Measurements from ENCODE around the gene ACTL9. TPM values are rescaled to one million over a fixed set of nuclear protein-coding genes. Genes with fewer than 3 reads are reported as not detected.

The ACTL9 gene
- total and polyA plus RNA-seq, 2 donors from 2014 or later, result not detected

DNA sequence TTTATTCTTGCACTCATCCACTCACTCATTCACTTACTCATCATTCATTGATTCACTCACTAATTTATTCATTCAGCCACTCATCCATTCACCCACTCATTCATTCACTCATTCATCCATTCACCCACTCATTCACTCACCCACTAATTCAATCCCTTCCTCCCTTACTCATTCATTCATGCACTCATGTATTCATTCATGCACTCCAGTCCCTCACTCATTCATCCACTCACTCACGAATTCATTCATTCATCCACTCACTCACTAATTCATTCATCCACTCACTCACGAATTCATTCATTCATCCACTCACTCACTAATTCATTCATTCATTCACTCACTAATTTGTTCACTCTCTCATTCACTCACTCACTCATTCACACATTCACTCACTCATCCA, 16.1 kb downstream of the ACTL9 start:
- intact Hi-C loops (cut with DNase I), result no loop called here
- FAIRE-seq (no peak), DNase-seq (no peak)
- Histone ChIP-seq H3K27me3 (ENCODE audit: control insufficient read depth, insufficient read depth, low read length) (no peaks in the 10 kb centered on the region), H3K9ac (ENCODE audit: low read length in 3 of 3) (no peak overlapping the region), H3K4me3 (ENCODE audit: low read length in 3 of 3) (no peak overlapping the region), H3K36me3 (ENCODE audit: control insufficient read depth in 2 of 3, insufficient read depth in 3 of 3, low read length in 3 of 3) (no peaks in the 10 kb centered on the region), H3K4me1 (ENCODE audit: control insufficient read depth in 2 of 3, insufficient read depth in 2 of 3, low read depth in 1 of 3, low read length in 3 of 3) (no peaks in the 10 kb centered on the region), H3K27ac (ENCODE audit: low read depth in 2 of 2, low read length in 2 of 2) (no peak overlapping the region), H3K9me3 (ENCODE audit: control insufficient read depth in 2 of 3, insufficient read depth in 1 of 3, low read length in 3 of 3) (peaks cover 0 to 5% (median 0%) of the 10 kb centered on the region in 3 donors)
- TF ChIP-seq, protein P1, sequence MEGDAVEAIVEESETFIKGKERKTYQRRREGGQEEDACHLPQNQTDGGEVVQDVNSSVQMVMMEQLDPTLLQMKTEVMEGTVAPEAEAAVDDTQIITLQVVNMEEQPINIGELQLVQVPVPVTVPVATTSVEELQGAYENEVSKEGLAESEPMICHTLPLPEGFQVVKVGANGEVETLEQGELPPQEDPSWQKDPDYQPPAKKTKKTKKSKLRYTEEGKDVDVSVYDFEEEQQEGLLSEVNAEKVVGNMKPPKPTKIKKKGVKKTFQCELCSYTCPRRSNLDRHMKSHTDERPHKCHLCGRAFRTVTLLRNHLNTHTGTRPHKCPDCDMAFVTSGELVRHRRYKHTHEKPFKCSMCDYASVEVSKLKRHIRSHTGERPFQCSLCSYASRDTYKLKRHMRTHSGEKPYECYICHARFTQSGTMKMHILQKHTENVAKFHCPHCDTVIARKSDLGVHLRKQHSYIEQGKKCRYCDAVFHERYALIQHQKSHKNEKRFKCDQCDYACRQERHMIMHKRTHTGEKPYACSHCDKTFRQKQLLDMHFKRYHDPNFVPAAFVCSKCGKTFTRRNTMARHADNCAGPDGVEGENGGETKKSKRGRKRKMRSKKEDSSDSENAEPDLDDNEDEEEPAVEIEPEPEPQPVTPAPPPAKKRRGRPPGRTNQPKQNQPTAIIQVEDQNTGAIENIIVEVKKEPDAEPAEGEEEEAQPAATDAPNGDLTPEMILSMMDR (IDR thresholded peaks at IDR 0.05; ENCODE audit: borderline replicate concordance, extremely low read depth, insufficient read depth), result no peak

DNA sequence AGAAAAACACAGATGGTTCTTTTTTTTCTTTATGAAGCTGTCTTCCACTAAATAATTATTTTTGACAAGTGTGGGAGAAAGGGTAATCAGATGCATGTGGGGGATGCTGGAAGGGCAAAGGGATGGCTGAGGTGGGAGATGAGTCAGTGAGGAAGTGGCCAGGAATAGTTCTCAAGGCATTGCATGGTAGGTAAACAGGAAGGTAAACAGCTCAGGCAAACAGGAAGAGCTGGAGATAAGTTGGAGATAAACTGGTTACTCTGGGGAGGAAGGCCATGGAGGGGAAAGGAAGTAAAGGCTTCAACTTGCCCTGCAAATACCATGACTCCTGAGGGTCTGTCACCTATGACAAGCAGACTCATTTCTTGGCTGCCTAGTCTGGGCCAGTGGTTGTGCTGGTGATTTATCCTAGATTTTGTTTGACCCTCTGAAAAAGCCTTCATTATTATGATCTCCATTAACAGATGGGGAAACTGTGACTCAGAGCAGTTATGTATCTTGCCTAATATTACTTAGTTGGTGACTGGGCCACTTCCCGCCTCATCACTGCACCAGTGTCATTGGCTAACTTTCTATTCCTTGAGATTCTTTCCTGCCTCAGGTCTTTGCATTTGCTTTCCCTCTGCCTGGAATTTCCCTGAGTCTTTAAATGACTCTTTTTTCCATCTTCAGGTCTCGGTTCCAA, 17.1 kb downstream of the ACTL9 start:
- TF ChIP-seq, protein P1 (IDR thresholded peaks at IDR 0.05; ENCODE audit: borderline replicate concordance, extremely low read depth, insufficient read depth), result no peak
- Histone ChIP-seq H3K9me3 (ENCODE audit: control insufficient read depth in 2 of 3, insufficient read depth in 1 of 3, low read length in 3 of 3) (peaks cover 0 to 5% (median 0%) of the 10 kb centered on the region in 3 donors), H3K27me3 (ENCODE audit: control insufficient read depth, insufficient read depth, low read length) (no peaks in the 10 kb centered on the region), H3K36me3 (ENCODE audit: control insufficient read depth in 2 of 3, insufficient read depth in 3 of 3, low read length in 3 of 3) (no peaks in the 10 kb centered on the region), H3K4me3 (ENCODE audit: low read length in 3 of 3) (no peak overlapping the region), H3K9ac (ENCODE audit: low read length in 3 of 3) (no peak overlapping the region), H3K4me1 (ENCODE audit: control insufficient read depth in 2 of 3, insufficient read depth in 2 of 3, low read depth in 1 of 3, low read length in 3 of 3) (no peaks in the 10 kb centered on the region), H3K27ac (ENCODE audit: low read depth in 2 of 2, low read length in 2 of 2) (no peak overlapping the region)
- FAIRE-seq, result no peak
- intact Hi-C loops (cut with DNase I), result no loop called here
- DNase-seq, result no peak

DNA sequence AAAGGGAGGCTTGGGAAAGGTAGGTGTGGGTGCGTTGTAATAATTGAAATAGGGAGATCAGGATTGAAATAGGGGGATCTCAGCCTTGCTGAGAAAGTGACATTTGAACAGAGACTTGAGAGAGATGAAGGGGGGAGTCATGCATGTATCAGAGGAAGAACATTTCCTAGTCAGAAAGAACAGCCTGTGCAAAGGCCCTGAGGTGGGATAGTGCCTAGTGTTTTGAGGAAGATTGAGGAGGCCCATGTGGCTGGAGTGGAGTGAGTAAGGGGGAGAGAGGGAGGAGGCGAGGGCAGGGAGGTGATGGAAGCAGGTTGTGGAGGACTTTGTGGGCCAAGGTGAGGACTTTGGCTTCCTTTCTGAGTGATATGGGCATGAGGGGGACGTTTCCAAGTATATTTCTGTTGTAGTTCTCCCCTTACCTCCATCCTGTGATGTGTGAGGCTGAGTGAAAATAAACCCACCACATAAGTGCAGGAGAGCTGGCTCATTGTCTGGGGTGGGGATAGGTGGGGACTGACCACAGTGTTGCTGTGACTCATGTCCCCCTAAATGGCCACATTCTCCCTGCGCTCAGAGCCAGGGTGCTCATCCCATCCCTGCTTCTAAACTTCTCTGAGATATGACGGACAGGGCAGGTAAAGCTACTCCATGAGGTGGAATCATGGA, 17.8 kb downstream of the ACTL9 start:
- FAIRE-seq (no peak), DNase-seq (no peak)
- Histone ChIP-seq H3K36me3 (ENCODE audit: control insufficient read depth in 2 of 3, insufficient read depth in 3 of 3, low read length in 3 of 3) (no peaks in the 10 kb centered on the region), H3K9ac (ENCODE audit: low read length in 3 of 3) (no peak overlapping the region), H3K9me3 (ENCODE audit: control insufficient read depth in 2 of 3, insufficient read depth in 1 of 3, low read length in 3 of 3) (peaks cover 0 to 5% (median 0%) of the 10 kb centered on the region in 3 donors), H3K27me3 (ENCODE audit: control insufficient read depth, insufficient read depth, low read length) (no peaks in the 10 kb centered on the region), H3K4me3 (ENCODE audit: low read length in 3 of 3) (no peak overlapping the region), H3K27ac (ENCODE audit: low read depth in 2 of 2, low read length in 2 of 2) (no peak overlapping the region), H3K4me1 (ENCODE audit: control insufficient read depth in 2 of 3, insufficient read depth in 2 of 3, low read depth in 1 of 3, low read length in 3 of 3) (no peaks in the 10 kb centered on the region)
- TF ChIP-seq, protein P1 (IDR thresholded peaks at IDR 0.05; ENCODE audit: borderline replicate concordance, extremely low read depth, insufficient read depth), result no peak
- intact Hi-C loops (cut with DNase I), result no loop called here
